Urothelium cell line (cell line): ENCODE results near the gene SLC6A6.
A peak's percentile ranks its signal among the peaks of the same experiment; 100 is the strongest.

Experiments
- DNase-seq: peaks from one replicate; pipeline ENCODE4 v3.0.0; 2011; ENCODE audit warnings: low spot score, mixed read lengths
- FAIRE-seq: peaks from 2 replicates; lab custom pipeline; 2011; peaks lifted over from hg19 to GRCh38; lab: Jason Lieb, UNC

Gene SLC6A6

GRCh38 chr3:14478956-14479550 is 76.6 kb downstream of the SLC6A6 start:
- DNase-seq (no peak), FAIRE-seq (no peak)

GRCh38 chr3:14479591-14479990 is 77.2 kb downstream of the SLC6A6 start:
- DNase-seq = no peak
- FAIRE-seq = no peak

DNA sequence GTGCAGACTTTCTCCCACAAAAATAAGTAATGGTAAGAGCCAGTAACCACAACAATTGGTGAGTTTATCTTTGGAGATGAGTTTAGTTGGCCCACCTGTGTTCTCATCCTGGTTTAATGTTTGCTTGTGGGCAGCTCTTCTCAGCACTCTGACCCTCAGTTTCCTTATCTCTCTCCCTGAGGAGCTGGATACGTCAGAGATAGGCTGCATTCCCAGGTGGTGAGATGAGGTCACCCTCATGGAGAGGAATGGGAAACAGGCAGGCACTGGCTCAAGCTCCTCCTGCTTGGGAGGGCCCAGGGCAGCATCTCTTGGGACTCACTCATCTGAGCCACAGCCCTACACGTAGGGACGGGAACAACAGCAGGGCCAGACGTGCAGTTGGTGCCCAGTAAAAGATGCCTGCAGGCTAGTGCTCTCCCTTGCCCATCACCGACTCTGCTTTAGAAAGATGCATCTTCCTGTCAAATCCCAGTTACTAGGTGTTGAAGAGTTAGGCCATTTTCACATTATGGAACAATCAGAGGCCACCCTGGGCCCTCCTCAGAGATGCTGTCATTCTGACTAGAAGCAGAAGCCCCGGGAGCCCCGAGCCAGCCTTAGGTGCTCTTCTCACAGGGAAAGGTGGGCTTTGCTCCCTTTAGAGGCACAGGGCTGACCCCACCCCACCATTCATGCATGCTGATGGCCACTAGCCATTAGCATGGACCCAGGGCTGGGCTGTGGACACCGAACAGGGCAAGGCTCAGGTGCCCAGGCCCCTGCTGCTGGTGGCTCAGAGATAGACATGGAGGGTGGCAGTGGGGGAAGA is 78.0 kb downstream of the SLC6A6 start:
- DNase-seq (peak; percentile 29), FAIRE-seq (no peak)

DNA sequence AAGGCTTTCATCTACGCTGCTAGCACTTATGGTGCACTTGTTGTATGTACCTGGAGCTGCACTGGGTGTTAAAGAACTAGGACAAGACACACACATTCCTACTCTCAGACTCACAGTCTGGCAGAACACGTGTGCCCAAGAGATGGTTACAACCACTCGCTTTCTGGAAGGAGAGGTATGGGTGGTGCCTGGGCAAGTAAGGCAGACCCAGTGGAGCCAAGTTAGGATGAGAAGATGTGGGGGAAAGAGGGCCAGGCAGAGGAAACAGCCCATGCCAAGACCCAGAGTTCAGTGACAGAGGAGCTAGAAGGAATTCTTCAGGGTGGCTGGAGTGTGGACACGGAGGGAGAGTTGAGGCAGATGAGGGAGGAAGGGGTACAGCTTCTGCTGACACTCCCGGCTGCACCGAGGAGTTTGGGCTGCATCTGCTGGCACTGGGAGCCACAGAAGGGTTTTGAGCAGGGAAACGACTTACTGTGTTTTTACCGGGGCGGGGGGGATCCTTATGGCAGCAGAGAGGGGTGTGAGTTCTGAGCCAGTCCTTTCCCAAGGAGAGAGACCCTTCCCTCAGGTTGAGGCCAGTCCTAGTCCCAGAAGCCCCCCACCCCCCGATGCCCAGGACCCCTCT is 78.7 kb downstream of the SLC6A6 start:
- DNase-seq (no peak), FAIRE-seq (no peak)

GRCh38 chr3:14481646-14482036 is 79.2 kb downstream of the SLC6A6 start:
- FAIRE-seq (no peak), DNase-seq (no peak)

DNA sequence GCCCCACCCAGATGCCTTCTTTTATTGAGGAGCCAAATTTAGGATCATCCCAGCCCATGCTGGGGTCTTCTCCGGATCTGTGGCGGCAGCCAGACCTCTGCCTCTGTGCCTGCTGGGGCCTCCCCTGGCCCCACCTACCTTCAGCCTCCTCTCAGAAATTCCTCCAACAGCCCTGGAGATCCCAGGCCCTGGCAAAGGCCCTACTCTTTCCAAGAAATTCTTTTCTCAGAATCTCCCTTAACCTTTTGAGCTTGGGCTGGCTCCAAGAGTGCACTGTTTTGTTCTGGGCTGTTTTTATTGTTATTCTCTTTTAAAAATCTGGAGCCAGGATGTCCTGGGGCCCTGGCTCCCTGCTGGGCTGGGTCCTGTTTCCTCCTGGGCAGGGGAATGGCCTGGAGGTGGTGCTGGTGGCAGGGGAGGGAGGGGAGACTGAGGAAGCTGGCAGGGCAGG is 79.9 kb downstream of the SLC6A6 start:
- no peak for DNase-seq
- FAIRE-seq = no peak

- no peak for DNase-seq
- FAIRE-seq = no peak
Measured at GRCh38 chr3:14483286-14483685, 80.9 kb downstream of the SLC6A6 start.

DNA sequence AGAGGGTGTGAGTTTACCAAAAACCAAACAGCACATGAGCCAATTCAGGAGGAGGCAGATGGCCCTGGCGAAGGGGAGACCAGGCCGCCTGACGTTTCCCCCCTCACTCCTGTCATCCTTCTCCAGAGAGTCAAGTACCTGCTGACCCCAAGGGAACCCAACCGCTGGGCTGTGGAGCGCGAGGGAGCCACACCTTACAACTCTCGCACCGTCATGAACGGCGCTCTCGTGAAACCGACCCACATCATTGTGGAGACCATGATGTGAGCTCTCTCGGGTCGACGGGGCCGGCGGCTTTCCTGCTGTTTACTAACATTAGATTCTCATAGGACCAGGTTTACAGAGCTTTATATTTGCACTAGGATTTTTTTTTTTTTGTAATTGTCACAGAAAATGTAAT is 82.3 kb downstream of the SLC6A6 start:
- DNase-seq (no peak), FAIRE-seq (no peak)

- no peak for FAIRE-seq
- DNase-seq = no peak
Measured at GRCh38 chr3:14485981-14486380, 83.6 kb downstream of the SLC6A6 start.

GRCh38 chr3:14486460-14486859 is 84.1 kb downstream of the SLC6A6 start:
- no peak for DNase-seq
- no peak for FAIRE-seq

DNA sequence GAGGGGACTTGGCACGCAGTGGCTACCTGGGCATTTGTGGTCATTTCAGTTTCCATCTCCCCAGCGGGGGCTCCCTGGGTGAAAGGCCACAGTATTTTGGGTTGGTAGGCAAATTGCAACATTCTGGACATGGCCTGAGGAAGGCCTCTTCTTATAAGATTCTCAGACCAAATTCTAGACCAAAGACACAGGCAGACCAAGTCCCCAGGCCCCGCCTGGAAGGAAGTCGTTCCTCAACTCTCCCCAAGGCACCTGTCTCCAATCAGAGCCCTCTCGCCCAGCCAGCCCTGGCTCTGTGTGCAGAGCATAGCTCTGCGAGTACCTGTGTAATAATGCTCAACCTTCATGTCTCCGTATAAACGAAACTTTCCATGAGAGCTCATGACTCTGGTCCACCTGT is 84.7 kb downstream of the SLC6A6 start:
- FAIRE-seq = no peak

GRCh38 chr3:14487821-14488220 is 85.4 kb downstream of the SLC6A6 start:
- DNase-seq (no peak), FAIRE-seq (no peak)

More for the DNA sequence above, 84.7 kb downstream of the SLC6A6 start:
- DNase-seq = no peak

DNA sequence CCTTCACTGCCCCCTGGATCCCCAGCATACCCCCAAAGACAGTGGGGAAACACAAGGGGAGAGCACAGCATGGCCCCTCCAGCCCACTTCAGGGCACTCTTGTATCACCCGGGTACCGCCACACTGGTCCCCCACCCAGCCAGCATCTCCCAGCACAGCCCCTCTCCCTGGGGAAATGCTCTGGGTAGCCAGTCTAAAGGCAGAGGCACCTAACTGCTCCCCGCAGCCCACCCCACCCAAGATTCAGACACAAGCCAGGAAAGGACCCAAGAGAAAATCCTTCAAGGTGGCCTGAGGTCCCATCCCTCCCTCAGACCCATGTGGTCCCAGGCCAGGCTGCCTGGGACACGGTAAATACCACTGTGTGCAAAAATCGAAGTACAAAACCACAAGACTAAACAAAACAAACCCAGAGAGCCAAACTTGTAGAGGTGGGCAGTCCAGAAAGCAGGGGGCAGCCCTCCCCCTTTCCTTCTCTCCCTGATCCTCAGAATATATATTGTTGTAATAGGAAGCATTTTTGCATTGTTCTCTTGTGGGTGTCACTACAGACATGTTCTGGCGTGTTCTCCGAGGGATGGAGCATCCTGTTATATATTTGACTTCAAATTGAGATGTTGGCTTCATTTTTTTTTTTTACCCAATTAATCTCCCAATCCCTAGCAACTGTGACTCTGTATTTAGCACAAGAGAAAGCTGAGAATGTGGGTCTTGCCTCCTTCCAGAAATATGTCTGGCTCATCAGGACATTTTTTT is 86.1 kb downstream of the SLC6A6 start:
- DNase-seq = no peak
- FAIRE-seq = no peak

GRCh38 chr3:14489641-14490040 is 87.2 kb downstream of the SLC6A6 start:
- no peak for DNase-seq
- FAIRE-seq = no peak

DNA sequence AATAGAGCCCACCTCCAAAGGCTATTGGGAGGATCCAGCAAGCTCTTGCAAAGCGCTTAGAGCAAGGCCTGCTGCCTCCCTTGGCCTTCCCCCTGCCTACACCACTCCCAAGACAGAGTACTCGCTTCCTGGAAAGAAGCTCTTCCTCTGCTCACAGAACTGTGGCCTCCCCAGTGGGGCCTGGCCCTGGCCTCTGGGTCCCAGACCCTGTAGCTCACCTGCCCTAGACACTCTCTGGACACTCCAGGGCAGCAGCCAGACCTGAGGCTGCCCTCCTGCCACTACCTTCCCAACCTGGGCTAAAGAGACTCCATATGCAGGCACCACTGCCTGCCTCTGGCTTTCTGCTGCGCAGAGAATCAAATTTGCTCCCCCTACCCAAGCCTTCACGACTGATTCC is 87.8 kb downstream of the SLC6A6 start:
- FAIRE-seq (no peak), DNase-seq (no peak)

- DNase-seq (no peak), FAIRE-seq (no peak)
Measured at GRCh38 chr3:14490831-14491230, 88.4 kb downstream of the SLC6A6 start.

DNA sequence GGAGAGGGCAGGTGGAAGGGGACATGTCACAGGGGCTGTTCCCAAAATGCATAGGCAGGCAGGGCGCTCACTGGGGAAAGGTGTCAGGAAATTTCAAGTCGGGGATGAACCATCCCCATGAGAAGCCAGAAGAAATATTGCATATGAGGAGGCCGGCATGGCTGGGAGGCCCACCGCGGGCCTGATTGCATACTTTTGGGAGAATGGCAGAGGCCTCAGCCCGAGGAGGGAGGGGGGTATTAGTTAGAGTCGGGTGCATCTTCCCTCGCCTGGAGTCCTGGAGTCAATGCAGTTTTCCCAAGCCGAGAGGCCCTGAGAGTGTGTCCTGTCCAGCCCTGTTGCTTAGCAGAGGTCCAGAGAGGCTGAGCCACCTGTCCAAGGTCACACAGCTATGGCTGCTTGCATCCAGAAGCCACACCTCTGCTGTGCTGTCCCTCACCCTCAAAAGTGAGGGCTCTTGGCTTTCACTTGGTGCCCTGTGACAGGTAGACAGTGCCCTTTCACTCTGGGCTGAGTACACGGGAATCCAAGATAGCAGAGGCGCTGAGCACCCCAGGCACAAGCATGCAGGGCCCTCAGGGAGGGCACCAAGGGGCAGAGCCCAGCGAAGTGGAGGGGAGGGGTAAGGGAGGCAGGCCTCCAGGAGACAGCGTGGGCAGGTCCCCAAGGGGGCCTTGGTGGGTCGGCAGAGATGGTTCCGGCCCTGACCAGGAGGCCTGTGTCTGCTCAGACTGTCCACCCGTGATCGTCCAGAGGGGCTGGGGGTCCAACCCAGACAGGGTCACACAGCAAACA is 89.2 kb downstream of the SLC6A6 start:
- DNase-seq (no peak), FAIRE-seq (no peak)

DNA sequence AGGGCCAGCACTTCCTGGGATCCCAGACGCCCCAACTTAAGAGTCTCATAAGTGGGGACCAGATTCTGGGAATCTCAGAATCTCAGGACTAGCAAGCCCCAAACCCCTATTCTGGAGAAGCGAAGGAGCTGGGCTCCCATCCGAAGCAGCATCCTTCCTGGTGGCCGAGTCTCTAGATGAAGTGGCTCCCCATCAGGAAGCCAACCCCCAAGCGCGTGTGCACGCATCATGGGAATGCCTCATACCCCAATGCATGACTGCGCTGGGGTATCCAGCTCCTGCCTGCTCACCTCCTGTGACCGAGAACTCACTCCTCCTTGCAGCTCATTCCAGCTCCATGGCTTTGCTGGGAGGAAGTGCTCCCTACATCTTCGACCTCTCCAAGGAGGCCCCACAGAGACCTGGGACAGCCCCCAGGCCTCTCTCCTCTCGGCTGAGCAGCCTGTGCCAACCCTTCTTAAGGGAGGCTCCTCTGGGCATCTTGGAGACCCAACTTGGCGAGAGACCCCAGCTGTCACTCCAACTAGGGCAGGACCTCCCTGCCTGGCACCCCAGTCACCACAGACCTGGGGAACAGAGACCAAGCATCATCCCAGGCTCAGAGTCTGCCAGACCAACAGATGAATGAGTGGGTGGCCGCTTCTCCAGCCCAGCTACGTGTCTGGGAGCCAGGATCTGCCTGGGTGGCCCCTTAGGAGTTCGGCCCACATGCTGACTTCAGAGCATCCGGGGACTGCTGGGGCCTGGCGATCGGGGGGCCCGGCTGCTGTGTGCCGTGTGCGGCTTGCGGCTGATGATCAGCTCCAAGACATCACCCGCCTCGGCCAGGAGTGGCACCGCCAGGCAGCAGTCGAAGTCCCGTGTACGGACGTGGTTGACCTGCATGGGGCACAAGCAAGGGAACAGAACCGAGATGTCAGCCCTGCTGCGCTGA is 90.8 kb downstream of the SLC6A6 start:
- FAIRE-seq = no peak

DNA sequence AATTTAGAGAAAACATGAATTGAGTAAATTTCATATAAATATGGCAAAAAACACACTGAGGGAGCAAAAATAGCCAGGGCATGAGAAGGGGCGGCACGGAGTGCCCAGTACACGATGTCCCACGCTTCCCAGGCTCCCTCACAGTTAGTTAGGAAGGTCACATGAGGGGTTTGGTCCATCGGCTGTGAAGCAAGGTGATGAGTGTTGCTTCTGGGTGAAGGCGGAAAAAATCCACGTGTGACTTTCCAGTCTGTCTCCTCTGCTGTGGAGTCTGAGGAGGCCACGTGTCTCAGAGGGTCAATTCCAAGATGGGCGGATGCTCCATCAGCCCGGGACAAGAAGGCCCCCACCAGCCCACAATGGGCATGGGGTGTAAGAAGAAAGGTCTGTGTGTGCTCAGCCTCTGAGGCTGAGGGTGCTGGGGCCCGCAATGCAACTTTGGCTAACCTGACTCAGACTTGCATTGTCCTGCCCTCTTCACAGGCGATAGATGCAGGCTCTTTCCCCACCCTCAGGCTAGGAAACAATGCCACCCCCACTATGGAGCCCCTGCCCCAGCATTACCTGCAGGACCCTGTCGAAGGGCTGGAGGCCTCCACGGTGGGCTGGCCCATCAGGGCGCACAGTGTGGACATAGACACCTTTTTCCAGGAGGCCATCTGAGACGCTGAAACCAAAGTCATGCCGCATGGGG is 92.0 kb downstream of the SLC6A6 start:
- no peak for FAIRE-seq
- no peak for DNase-seq

More for the DNA sequence above, 90.8 kb downstream of the SLC6A6 start:
- DNase-seq = no peak
